ENCODE results near the gene ATRX. TPM values are rescaled to one million over a fixed set of nuclear protein-coding genes. Genes with fewer than 3 reads are reported as not detected.

Gene ATRX
- total and polyA plus RNA-seq, 2 experiments from 2014 or later: 162 to 179 TPM

DNA sequence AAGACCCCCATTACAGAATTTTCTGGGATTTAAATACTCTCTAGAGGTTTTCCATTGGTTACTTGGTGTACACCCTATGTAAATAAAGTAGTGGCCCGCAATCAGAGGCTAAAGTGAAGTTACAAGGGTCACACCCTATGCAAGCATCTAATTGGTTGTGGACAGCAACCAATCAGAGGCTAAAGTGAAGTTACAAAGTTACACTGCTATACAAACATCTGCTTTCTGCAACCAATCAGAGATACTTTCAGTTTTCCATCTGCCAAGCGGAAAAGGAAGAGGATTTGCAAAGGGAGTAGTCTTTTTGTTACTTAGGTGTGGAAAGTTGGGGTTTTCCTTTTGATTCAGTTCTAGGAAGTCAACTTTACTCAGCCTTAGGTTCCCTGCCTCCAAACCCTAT is 2.0 kb upstream of the ATRX start (continued):
- TF ChIP-seq, protein P1, sequence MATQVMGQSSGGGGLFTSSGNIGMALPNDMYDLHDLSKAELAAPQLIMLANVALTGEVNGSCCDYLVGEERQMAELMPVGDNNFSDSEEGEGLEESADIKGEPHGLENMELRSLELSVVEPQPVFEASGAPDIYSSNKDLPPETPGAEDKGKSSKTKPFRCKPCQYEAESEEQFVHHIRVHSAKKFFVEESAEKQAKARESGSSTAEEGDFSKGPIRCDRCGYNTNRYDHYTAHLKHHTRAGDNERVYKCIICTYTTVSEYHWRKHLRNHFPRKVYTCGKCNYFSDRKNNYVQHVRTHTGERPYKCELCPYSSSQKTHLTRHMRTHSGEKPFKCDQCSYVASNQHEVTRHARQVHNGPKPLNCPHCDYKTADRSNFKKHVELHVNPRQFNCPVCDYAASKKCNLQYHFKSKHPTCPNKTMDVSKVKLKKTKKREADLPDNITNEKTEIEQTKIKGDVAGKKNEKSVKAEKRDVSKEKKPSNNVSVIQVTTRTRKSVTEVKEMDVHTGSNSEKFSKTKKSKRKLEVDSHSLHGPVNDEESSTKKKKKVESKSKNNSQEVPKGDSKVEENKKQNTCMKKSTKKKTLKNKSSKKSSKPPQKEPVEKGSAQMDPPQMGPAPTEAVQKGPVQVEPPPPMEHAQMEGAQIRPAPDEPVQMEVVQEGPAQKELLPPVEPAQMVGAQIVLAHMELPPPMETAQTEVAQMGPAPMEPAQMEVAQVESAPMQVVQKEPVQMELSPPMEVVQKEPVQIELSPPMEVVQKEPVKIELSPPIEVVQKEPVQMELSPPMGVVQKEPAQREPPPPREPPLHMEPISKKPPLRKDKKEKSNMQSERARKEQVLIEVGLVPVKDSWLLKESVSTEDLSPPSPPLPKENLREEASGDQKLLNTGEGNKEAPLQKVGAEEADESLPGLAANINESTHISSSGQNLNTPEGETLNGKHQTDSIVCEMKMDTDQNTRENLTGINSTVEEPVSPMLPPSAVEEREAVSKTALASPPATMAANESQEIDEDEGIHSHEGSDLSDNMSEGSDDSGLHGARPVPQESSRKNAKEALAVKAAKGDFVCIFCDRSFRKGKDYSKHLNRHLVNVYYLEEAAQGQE (IDR thresholded peaks at IDR 0.05; ENCODE audit: unreplicated experiment): no peak
- no peak for TF ChIP-seq ZNF331 (CRISPR knock-in tag; IDR thresholded peaks at IDR 0.05; ENCODE audit: low read depth)
- no peak for TF ChIP-seq STAT1 (IDR thresholded peaks at IDR 0.05; ENCODE audit: unreplicated experiment)
- TF ChIP-seq EZH2phosphoT487 (IDR thresholded peaks at IDR 0.05; ENCODE audit: unreplicated experiment): no peak
- TF ChIP-seq, protein P2, sequence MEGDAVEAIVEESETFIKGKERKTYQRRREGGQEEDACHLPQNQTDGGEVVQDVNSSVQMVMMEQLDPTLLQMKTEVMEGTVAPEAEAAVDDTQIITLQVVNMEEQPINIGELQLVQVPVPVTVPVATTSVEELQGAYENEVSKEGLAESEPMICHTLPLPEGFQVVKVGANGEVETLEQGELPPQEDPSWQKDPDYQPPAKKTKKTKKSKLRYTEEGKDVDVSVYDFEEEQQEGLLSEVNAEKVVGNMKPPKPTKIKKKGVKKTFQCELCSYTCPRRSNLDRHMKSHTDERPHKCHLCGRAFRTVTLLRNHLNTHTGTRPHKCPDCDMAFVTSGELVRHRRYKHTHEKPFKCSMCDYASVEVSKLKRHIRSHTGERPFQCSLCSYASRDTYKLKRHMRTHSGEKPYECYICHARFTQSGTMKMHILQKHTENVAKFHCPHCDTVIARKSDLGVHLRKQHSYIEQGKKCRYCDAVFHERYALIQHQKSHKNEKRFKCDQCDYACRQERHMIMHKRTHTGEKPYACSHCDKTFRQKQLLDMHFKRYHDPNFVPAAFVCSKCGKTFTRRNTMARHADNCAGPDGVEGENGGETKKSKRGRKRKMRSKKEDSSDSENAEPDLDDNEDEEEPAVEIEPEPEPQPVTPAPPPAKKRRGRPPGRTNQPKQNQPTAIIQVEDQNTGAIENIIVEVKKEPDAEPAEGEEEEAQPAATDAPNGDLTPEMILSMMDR (conservative IDR thresholded peaks at IDR 0.05; ENCODE audit: low read depth in 2 of 2): no peak

DNA sequence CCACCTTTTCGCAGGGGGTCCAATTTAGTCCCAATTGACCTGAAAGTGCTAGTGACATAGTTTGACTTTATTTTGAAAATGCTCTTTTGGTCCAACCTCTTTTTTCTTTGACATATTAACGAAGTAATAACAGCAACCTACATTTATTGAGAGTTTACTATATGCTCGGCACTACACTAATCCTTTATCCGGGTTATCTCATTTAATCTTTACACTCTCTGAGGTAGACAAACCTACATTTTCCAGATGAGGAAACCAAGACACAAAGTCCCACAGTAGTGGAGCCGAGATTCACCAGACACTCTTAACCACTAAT is 307 bp upstream of the ATRX start:
- Histone ChIP-seq H3K4me3 (peak overlapping the region; percentile 70), H3K9me2 (ENCODE audit: insufficient read depth) (no peaks in the 10 kb centered on the region), H3K27me3 (ENCODE audit: insufficient read depth) (no peaks in the 10 kb centered on the region), H3K36me3 (ENCODE audit: insufficient read depth) (no peaks in the 10 kb centered on the region), H4K20me1 (replicated peaks; ENCODE audit: insufficient read depth) (peaks cover 20% of the 10 kb centered on the region), H2AFZ (no peak overlapping the region), H3K27ac (ENCODE audit: low read depth) (no peak overlapping the region), H3K79me2 (replicated peaks; ENCODE audit: insufficient read depth) (peaks cover 40% of the 10 kb centered on the region), H3F3A (replicated peaks; ENCODE audit: low read depth) (no peaks in the 10 kb centered on the region), H3K4me1 (ENCODE audit: insufficient read depth) (peaks cover 20% of the 10 kb centered on the region), H3K4me2 (peak overlapping the region; percentile 13; the same call in 1 of the 2 replicates)
- no peaks in the 10 kb centered on the region for H3K36me3 Mint-ChIP-seq (ENCODE audit: low read depth)
- H3K27ac Mint-ChIP-seq: peak overlapping the region; percentile 100
- peaks cover 2% of the 10 kb centered on the region; the same call in 1 of the 3 replicates for H3K9me3 Mint-ChIP-seq
- peak overlapping the region; percentile 99 for H3K4me3 Mint-ChIP-seq
- ATAC-seq (no peak; the same call in 2 of the 3 replicates), DNase-seq (ENCODE audit: low spot score) (no peak)
- H3K4me1 Mint-ChIP-seq: peaks cover 8% of the 10 kb centered on the region; the same call in 1 of the 3 replicates
- H3K27me3 Mint-ChIP-seq (ENCODE audit: insufficient read depth, low read depth, poor library complexity): peaks cover 4% of the 10 kb centered on the region
- TF ChIP-seq CREB1 (CRISPR knock-in tag; IDR thresholded peaks at IDR 0.05; ENCODE audit: low read depth): peak; percentile 63; the same call in 1 of the 2 replicates
- TF ChIP-seq POLR2AphosphoS5 (IDR thresholded peaks at IDR 0.05; ENCODE audit: low read depth): no peak
- no peak for TF ChIP-seq STAT1 (IDR thresholded peaks at IDR 0.05; ENCODE audit: unreplicated experiment)
- no peak for TF ChIP-seq EZH2phosphoT487 (IDR thresholded peaks at IDR 0.05; ENCODE audit: unreplicated experiment)
- TF ChIP-seq ZNF331 (CRISPR knock-in tag; IDR thresholded peaks at IDR 0.05; ENCODE audit: low read depth): no peak
- TF ChIP-seq, protein P3, sequence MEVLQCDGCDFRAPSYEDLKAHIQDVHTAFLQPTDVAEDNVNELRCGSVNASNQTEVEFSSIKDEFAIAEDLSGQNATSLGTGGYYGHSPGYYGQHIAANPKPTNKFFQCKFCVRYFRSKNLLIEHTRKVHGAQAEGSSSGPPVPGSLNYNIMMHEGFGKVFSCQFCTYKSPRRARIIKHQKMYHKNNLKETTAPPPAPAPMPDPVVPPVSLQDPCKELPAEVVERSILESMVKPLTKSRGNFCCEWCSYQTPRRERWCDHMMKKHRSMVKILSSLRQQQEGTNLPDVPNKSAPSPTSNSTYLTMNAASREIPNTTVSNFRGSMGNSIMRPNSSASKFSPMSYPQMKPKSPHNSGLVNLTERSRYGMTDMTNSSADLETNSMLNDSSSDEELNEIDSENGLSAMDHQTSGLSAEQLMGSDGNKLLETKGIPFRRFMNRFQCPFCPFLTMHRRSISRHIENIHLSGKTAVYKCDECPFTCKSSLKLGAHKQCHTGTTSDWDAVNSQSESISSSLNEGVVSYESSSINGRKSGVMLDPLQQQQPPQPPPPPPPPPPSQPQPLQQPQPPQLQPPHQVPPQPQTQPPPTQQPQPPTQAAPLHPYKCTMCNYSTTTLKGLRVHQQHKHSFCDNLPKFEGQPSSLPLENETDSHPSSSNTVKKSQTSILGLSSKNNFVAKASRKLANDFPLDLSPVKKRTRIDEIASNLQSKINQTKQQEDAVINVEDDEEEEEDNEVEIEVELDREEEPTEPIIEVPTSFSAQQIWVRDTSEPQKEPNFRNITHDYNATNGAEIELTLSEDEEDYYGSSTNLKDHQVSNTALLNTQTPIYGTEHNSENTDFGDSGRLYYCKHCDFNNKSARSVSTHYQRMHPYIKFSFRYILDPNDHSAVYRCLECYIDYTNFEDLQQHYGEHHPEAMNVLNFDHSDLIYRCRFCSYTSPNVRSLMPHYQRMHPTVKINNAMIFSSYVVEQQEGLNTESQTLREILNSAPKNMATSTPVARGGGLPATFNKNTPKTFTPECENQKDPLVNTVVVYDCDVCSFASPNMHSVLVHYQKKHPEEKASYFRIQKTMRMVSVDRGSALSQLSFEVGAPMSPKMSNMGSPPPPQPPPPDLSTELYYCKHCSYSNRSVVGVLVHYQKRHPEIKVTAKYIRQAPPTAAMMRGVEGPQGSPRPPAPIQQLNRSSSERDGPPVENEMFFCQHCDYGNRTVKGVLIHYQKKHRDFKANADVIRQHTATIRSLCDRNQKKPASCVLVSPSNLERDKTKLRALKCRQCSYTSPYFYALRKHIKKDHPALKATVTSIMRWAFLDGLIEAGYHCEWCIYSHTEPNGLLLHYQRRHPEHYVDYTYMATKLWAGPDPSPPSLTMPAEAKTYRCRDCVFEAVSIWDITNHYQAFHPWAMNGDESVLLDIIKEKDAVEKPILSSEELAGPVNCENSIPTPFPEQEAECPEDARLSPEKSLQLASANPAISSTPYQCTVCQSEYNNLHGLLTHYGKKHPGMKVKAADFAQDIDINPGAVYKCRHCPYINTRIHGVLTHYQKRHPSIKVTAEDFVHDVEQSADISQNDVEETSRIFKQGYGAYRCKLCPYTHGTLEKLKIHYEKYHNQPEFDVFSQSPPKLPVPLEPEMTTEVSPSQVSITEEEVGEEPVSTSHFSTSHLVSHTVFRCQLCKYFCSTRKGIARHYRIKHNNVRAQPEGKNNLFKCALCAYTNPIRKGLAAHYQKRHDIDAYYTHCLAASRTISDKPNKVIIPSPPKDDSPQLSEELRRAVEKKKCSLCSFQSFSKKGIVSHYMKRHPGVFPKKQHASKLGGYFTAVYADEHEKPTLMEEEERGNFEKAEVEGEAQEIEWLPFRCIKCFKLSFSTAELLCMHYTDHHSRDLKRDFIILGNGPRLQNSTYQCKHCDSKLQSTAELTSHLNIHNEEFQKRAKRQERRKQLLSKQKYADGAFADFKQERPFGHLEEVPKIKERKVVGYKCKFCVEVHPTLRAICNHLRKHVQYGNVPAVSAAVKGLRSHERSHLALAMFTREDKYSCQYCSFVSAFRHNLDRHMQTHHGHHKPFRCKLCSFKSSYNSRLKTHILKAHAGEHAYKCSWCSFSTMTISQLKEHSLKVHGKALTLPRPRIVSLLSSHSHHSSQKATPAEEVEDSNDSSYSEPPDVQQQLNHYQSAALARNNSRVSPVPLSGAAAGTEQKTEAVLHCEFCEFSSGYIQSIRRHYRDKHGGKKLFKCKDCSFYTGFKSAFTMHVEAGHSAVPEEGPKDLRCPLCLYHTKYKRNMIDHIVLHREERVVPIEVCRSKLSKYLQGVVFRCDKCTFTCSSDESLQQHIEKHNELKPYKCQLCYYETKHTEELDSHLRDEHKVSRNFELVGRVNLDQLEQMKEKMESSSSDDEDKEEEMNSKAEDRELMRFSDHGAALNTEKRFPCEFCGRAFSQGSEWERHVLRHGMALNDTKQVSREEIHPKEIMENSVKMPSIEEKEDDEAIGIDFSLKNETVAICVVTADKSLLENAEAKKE (CRISPR knock-in tag; IDR thresholded peaks at IDR 0.05): no peak

Data from GM23338 (cell line).